Muscle layer of duodenum (tissue), 2 donors: Measurements from ENCODE around the gene ABTB2.

ENCODE experiments used
- H3K27ac ChIP-seq: one replicate; pipeline ENCODE4 v1.7.0; 2013; ENCODE audit warnings: mild to moderate bottlenecking, low read length
- H3K27me3 ChIP-seq: one replicate; pipeline ENCODE4 v1.7.0; 2013; ENCODE audit warnings: low read depth, mild to moderate bottlenecking, control low read depth, low read length
- H3K36me3 ChIP-seq, 2 donors: one replicate each; pipeline ENCODE4 v1.7.0; 2013; ENCODE audit warnings: low read length in 2 of 2, control low read depth in 1 of 2, mild to moderate bottlenecking in 1 of 2; ENCODE audit not compliant: insufficient read depth in 2 of 2, control insufficient read depth in 1 of 2
- H3K4me1 ChIP-seq, 2 donors: one replicate each; pipeline ENCODE4 v1.7.0; 2013; ENCODE audit warnings: low read length in 2 of 2, mild to moderate bottlenecking in 2 of 2, control low read depth in 1 of 2, moderate library complexity in 1 of 2; ENCODE audit not compliant: insufficient read depth in 2 of 2, control insufficient read depth in 1 of 2
- H3K4me3 ChIP-seq, 2 donors: one replicate each; pipeline ENCODE4 v1.7.0; 2013; ENCODE audit warnings: low read length in 2 of 2, low read depth in 1 of 2, mild to moderate bottlenecking in 1 of 2
- H3K9me3 ChIP-seq, 2 donors: one replicate each; pipeline ENCODE4 v1.7.0; 2013; ENCODE audit warnings: low read length in 2 of 2, control low read depth in 1 of 2, mild to moderate bottlenecking in 1 of 2; ENCODE audit not compliant: control insufficient read depth in 1 of 2
- donor health status: healthy.

The ABTB2 gene

DNA sequence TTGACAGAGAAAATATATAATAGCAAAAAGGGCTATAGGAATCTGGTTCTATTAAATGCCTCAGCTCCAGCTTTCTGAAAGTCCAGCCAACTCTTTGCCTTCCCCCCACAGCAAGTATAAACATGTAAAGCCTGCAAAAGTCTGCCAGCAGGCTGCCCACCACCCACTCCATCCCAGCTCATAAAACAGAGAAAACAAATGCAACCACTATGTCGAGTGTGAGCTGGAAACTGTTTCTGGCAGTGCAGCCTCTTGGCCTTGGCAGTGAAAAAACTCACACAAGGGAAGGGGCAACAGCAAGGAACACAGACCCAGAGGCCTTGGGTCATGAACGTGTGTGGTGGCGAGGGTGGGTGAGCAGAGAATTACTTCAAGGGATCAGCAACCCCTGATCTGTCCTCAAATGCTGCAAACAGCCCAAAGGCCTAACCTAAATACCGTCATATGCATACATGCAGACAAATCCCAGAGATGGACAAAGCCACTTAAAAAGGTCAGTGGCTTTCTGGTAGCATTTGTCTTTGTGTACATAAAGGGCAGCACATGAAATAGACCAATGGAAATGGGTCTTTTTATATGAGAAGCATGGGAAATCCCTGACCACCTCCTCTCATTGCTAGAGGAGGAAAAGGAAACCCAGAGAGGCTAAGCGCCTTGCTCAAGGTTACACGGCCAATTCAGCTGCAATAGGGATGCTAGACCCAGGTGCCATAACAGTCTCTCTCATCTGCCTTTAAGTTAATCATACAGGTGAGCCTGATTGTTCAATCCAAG is 177.6 kb downstream of the ABTB2 start:
- Histone ChIP-seq H3K27me3 (no peaks in the 10 kb centered on the region), H3K27ac (no peak overlapping the region), H3K4me3 (no peak overlapping the region), H3K36me3 (no peaks in the 10 kb centered on the region), H3K4me1 (peaks cover 0 to 10% of the 10 kb centered on the region in 2 donors), H3K9me3 (no peaks in the 10 kb centered on the region)

- no peaks in the 10 kb centered on the region for H3K9me3 ChIP-seq
- peaks cover 0 to 17% of the 10 kb centered on the region in 2 donors for H3K4me1 ChIP-seq
- H3K36me3 ChIP-seq = no peaks in the 10 kb centered on the region
- no peaks in the 10 kb centered on the region for H3K27me3 ChIP-seq
- H3K27ac ChIP-seq = no peak overlapping the region
- H3K4me3 ChIP-seq = no peak overlapping the region
Observed at GRCh38 chr11:34179026-34179675, 178.7 kb downstream of the ABTB2 start.

- peaks cover 0 to 11% of the 10 kb centered on the region in 2 donors for H3K4me1 ChIP-seq
- H3K9me3 ChIP-seq = no peaks in the 10 kb centered on the region
- no peaks in the 10 kb centered on the region for H3K27me3 ChIP-seq
- H3K36me3 ChIP-seq = no peaks in the 10 kb centered on the region
- no peak overlapping the region for H3K27ac ChIP-seq
- no peak overlapping the region for H3K4me3 ChIP-seq
Observed at GRCh38 chr11:34178209-34178821, 179.5 kb downstream of the ABTB2 start.

DNA sequence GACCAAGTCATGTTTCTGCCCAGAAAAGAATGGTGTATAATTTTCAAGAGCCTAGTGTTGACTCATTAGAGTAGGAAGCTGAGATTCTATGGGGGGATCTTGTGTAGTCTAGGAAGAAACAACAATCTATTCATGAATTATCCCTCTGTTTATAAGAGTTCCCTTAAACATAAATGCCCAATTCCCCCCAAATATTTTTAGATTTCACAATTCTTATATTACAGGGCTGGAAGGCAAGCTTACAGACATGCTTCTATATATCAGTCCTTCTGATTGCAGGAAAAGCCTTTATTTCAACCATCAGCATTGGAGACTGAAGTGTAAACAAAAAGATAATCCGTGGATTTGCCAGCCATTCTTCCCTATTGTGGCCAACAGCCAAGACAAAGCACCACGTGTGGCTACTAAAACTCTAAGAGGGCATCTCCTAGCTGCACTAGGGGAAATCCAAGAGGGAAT is 181.0 kb downstream of the ABTB2 start:
- Histone ChIP-seq H3K27me3 (no peaks in the 10 kb centered on the region), H3K27ac (no peak overlapping the region), H3K9me3 (no peaks in the 10 kb centered on the region), H3K4me1 (peaks cover 0 to 7% of the 10 kb centered on the region in 2 donors), H3K36me3 (no peaks in the 10 kb centered on the region), H3K4me3 (no peak overlapping the region)

DNA sequence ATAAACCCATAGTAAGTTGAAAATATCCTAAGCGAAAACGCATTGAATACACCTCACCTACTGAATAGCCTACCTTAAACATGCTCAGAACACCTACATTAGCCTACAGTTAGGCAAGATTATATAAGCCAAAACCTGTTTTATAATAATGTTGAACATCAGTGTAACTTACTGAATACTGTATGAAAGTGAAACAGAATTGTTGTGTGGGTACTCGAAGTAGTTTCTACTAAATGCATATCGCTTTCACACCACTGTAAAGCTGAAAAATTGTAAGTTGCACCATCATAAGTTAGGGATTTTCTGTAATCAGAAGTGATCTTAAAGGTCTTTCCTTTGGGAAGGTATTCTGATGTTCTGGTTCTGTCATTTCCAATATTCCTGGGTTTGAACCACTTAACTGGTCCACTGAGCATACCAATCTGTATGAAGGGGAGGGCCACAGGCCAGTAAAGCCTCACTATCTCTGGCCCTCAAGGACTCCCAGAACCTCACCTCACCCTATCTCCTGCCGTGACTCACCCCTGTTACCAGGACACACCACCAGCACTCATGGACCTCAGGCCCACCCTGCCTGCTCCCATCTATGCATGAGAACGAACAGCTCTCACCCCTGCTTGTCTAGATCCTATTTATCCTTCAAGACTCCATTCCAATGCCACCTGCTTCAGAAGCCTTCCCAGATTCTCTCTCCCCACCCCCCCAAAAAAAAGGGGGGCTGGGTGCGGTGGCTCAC is 182.4 kb downstream of the ABTB2 start:
- H3K27me3 ChIP-seq = no peaks in the 10 kb centered on the region
- no peak overlapping the region for H3K4me3 ChIP-seq
- no peaks in the 10 kb centered on the region for H3K9me3 ChIP-seq
- H3K4me1 ChIP-seq = peaks cover 0 to 7% of the 10 kb centered on the region in 2 donors
- no peak overlapping the region for H3K27ac ChIP-seq
- no peaks in the 10 kb centered on the region for H3K36me3 ChIP-seq

DNA sequence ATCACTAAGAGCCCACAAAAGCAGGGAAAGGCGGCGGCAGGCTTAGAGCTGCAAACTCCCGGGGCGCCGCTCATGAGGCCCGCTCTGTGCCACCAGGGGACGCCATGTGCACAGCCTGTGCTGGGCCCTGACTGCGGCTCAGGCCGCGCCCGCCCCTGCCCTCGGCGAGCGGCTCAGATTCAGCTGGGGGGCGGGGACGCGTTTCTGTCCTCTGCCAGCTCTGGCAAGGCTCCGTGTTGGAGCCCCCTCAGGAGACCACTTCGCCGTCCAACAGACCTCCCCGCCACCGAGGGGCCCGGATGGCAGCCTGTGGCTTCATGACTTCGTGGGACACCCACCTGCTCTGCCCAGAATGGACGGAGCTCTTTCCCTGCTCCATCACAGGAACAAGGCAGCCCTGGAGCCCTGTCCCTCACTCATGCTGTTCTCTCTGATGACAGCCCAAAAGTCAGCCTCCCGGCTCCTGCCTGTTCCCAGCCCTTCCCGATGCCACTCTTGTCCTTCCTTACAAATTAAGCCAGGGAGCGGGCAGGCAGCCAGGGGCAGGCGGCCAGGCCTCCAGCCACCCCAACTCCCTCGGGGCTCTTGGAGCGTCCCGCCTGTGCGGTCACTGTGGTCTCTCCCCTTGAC is 183.3 kb downstream of the ABTB2 start:
- H3K4me3 ChIP-seq = peak overlapping the region; percentile 19 to 21
- no peak overlapping the region for H3K27ac ChIP-seq

DNA sequence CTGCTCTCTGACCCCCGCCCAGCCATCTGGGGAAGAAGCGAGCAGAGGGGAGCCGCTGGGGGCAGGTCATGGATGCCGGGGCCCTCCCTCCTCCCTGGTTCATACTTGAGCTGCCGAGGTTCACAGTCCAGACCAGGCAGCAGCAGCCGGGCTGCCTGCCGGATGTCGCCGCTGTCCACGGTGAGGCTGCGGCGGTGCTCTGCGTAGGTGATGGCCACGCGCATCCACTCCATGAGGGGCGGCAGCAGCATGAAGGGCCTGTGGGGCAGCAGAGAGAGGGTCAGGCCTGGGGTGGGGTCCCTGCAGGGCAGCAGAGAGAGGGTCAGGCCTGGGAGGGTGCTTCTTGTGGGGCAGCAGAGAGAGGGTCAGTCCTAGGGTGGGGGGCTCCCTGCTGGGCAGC is 184.8 kb downstream of the ABTB2 start:
- Histone ChIP-seq H3K27me3 (no peaks in the 10 kb centered on the region), H3K27ac (no peak overlapping the region), H3K36me3 (peaks cover 0 to 8% of the 10 kb centered on the region in 2 donors), H3K9me3 (no peaks in the 10 kb centered on the region), H3K4me3 (no peak overlapping the region), H3K4me1 (peaks cover 0 to 7% of the 10 kb centered on the region in 2 donors)

More for the DNA sequence above, 183.3 kb downstream of the ABTB2 start:
- Histone ChIP-seq H3K27me3 (no peaks in the 10 kb centered on the region), H3K9me3 (no peaks in the 10 kb centered on the region), H3K4me1 (peaks cover 0 to 7% of the 10 kb centered on the region in 2 donors), H3K36me3 (peaks cover 0 to 5% of the 10 kb centered on the region in 2 donors)

GRCh38 chr11:34169686-34170085 is 188.1 kb downstream of the ABTB2 start:
- H3K4me3 ChIP-seq = no peak overlapping the region

GRCh38 chr11:34168642-34169420 is 189.0 kb downstream of the ABTB2 start:
- Histone ChIP-seq H3K36me3 (peaks cover 0 to 8% of the 10 kb centered on the region in 2 donors), H3K9me3 (no peaks in the 10 kb centered on the region), H3K27me3 (no peaks in the 10 kb centered on the region), H3K4me1 (no peaks in the 10 kb centered on the region), H3K27ac (no peak overlapping the region), H3K4me3 (no peak overlapping the region)

More at GRCh38 chr11:34169686-34170085, 188.1 kb downstream of the ABTB2 start:
- no peaks in the 10 kb centered on the region for H3K27me3 ChIP-seq
- peaks cover 0 to 3% of the 10 kb centered on the region in 2 donors for H3K4me1 ChIP-seq
- peaks cover 0 to 8% of the 10 kb centered on the region in 2 donors for H3K36me3 ChIP-seq
- H3K9me3 ChIP-seq = no peaks in the 10 kb centered on the region
- no peak overlapping the region for H3K27ac ChIP-seq

DNA sequence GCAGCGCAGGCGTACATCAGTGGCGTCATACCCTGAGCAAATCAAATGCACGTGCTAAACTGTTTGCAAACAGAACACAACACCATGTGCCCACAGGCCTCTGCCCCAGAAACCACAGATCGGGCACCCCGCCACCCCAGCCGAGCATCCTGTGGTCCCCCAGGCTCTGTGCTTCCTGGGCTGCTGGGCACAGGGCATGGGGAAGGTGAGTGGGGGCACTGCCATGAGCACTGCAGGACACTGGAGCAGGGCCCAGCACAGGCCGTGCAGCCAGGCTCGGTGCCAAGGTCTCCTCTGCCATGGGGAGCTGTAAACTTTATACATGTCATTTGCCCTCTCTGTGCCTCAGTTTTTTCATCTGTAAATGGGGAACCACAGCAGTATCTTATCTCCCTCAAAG is 189.8 kb downstream of the ABTB2 start:
- Histone ChIP-seq H3K4me1 (no peaks in the 10 kb centered on the region), H3K36me3 (peaks cover 0 to 8% of the 10 kb centered on the region in 2 donors)

More for the DNA sequence above, 189.8 kb downstream of the ABTB2 start:
- Histone ChIP-seq H3K27me3 (no peaks in the 10 kb centered on the region), H3K9me3 (no peaks in the 10 kb centered on the region), H3K4me3 (no peak overlapping the region), H3K27ac (no peak overlapping the region)
